DMS114 treated with DMSO at 0.1 percent for 48 hours (cell line): ENCODE data around the gene IFT81.
A peak's percentile ranks its signal among the peaks of the same experiment; 100 is the strongest.
"Not testable (repeated sequence)": the region's sequence is repeated elsewhere in the genome, so short reads cannot be mapped to it uniquely, and the experiment has no call there.

Experiments used
- DNase-seq: peaks from one replicate; lab custom pipeline; 2025; ENCODE audit not compliant: unreplicated experiment; lab: John Stamatoyannopoulos, UW

The IFT81 gene

DNA sequence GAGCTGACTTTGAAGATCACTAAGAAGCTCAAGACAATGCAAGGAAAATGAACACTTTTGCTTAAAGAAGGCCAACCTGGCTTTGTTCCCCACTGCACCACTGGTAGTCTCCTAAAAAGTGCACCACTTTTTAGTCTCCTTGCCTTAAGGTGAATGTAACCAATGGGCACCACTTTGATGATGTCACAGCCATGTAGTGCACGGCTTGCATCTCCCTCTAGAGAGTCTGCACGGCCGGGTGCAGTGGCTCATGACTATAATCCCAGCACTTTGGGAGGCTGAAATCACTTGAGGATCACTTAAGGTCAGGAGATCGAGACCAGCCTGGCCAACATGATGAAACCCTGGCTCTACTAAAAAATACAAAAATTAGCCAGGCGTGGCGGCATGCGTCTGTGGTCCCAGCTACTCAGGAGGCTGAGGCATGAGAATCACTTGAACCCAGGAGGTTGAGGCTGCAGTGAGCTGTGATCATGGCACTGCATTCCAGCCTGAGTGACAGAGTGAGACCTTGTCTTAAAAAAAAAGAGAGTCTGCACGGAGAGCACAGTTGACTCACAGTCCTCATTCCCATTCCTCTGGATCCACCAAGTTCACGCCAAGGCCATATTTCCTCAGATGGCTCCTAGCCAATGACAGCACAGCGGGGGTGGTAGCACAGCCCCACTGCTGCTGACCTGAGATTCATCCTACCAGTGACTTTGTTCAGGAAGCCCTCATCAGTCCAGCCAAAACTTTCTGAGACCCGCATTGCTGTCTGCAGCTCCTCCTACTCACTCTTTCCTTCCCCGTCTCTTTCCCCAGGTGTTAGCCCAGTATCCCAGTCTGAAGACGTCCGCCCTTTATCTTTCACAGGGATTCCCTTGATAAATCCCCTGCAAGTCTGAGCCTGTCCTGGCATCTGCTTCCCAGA is 16.5 kb upstream of the IFT81 start:
- DNase-seq: no peak

DNA sequence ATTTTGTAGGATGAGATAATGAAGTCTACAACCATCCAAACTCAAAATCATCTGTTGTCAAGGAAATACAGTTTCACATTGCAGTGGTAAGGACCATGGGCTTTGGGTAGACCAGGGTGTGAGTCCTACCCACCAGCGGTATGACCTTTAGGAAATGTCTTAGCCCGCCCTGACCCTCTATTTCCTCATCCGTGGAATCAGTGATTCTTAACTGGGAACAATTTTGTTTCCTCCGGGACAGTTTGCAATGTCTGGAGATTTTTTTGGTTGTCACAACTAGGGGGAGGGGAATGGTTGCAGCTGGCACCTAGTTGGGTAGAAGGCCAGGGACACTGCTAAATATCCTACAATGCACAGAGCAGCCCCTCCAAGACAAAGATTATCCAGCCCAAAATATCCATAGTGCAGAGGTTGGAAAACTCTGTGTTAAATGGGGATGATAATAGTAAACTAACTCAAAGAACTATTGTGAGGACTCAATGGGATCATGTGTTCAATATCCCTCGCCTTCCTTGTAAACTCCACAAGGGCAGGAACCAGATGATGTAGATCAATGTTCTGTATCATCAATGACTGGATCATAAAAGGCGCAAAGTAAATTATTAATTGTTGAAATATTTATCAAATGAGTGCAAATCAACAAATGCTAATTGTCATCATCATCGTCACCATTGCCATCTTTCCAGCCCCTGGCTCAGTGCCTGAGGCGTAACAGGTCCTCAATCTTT is 15.7 kb upstream of the IFT81 start:
- no peak for DNase-seq

- DNase-seq: no peak
Measured at GRCh38 chr12:110109037-110109836, 14.9 kb upstream of the IFT81 start.

GRCh38 chr12:110109837-110110535 is 14.2 kb upstream of the IFT81 start:
- DNase-seq: no peak

GRCh38 chr12:110111476-110112334 is 12.5 kb upstream of the IFT81 start:
- DNase-seq: no peak

GRCh38 chr12:110112335-110112660 is 11.9 kb upstream of the IFT81 start:
- DNase-seq: no peak

- DNase-seq: no peak
Measured at GRCh38 chr12:110114528-110114937, 9.6 kb upstream of the IFT81 start.

DNA sequence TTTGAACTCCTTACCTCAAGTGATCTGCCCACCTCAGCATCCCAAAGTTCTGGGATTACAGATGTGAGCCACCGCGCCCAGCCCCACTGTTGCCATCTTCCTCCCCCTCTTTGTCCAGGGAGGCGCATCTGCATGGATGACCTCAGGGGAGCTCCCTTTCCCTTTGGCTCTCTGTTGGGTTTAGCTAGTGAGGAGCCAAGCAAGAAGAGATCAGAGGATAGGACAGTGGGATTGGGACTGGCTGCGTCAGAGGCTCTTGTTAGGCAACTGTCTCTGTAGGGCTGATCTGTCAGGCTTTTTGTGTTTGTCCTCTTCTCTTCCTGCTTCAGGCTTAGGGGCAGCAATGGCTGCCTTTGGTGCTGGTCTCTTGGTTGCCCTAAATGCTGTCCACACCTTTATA is 8.5 kb upstream of the IFT81 start:
- DNase-seq: no peak

DNA sequence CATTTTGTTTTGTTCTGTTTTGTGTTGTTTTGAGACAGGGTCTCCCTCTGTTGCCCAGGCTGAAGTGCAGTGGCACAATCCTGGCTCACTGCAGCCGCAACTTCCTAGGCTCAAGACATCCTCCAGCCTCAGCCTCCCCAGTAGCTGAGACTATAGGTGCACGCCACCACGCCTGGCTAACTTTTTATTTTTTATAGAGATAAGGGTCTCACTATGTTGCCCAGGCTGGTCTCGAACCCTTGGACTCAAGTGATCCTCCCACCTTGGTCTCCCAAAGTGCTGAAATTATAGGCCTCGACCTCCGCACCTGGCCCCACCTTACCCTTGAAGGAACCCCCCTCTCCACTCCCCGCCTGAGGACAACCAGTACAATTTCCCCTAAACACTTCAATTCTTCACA is 7.5 kb upstream of the IFT81 start:
- no peak for DNase-seq

- DNase-seq: not testable (repeated sequence)
Measured at GRCh38 chr12:110117210-110117609, 6.9 kb upstream of the IFT81 start.

DNA sequence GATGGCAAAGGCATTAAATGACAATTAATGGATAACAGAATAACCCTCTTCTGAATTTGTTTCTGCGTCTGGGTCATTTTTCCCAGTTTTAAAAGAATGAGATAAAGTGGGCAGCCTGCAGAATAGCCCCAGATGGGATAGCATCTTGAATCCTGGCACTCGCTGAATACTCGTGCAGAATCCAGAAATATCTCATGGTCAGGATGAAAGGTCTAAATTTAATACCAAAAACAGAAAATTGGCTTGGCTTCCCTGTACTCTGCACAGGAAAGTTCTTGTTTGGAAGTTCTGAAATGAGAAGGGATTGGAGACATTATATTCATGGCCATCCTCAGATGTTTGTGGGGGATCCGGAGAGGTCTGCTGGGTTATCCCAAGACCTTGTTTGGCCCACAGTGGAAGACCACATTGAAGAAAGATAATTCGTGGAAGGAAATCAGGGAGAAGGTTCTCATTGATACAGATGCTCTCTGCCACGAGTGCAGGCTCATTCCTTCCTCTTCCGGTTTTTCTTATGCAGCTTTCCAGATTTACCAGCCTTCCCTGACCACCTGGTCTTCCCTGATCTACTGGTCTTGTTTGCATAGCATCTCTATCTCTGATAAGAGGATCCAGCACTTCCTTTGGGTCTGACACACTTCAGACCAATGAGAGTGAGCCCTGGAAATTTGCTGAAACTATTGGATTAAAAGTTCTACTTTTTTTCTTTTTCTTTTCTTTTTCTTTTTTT is 6.0 kb upstream of the IFT81 start:
- DNase-seq: no peak

DNA sequence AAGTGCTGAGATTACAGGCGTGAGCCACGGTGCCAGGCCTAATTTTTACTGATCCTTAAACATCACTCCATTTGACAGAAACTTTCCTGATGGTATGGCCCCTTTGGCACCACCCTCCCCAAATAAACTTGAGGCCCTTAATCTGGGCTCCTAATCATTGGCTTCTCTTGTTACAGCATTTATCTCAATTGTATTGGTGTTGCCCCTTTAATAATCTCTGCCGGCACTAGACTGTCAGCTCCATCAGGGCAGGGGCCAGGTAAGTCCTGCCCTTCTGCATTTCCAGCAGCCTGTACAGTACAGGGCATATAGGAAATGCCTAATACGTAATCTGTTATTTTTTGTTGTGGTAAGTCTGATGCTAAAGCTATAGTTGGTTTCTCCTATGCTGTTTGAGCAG is 1.2 kb upstream of the IFT81 start:
- no peak for DNase-seq

- DNase-seq: peak; percentile 73
Measured at GRCh38 chr12:110123919-110124268, 263 bp upstream of the IFT81 start.

GRCh38 chr12:110126557-110126956 is 2.4 kb downstream of the IFT81 start:
- DNase-seq: no peak

- DNase-seq: no peak
Measured at GRCh38 chr12:110134691-110135411, 10.7 kb downstream of the IFT81 start.

DNA sequence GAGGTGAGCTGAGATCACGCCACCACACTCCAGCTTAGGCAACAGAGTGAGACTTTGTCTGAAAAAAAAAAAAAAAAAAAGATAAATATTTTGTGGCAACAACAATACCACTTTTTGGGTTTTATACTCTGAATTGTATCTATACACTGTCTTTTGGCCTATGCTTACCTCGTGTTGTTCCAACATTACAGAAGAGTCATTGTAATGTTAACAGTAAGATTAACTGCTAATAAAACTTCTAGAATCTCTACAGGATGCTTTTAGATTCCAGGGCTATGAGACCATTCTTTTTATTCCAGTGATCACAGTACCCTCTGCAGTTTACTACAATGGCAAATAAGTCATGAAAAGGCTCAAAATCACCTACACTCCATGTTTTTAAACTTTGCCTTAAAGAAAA is 11.6 kb downstream of the IFT81 start:
- no peak for DNase-seq

DNA sequence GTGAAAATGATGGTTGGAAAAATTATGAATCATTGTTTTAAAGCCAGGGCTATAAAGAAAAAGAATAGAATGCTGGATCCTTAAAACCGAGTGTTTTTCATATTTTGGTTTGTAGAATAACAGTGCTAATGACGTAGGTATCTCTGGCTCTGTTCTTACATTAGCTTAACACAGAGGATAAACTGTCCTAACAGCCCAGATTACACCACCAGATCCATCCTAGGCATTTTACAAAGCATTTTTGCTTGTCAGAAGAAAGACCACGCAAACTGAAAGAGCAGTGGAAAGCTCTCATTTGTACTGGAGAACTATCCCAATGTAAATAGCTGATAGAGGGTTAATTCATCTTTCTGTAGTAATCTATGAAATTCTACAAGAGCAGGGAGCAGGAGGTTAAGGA is 13.6 kb downstream of the IFT81 start:
- DNase-seq: no peak

- DNase-seq: no peak
Measured at GRCh38 chr12:110141389-110141788, 17.2 kb downstream of the IFT81 start.

DNA sequence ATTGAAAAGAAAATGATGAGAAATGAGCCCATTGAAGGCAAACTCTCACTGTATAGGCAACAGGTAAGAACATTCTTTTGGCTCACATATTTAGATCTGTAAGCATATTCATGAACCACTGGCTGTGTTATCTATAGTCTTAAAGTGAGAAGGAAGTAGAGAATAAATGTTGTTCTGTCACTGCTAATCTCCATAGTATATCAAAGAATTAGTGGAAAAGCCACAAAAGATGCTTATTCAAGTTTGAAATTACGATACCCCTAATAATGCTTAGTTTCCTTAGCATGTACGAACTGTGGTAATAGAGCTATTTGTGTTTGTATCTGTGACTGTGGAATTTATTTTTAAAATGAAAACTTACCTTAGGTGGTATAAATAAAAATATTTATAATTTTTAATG is 22.8 kb downstream of the IFT81 start:
- no peak for DNase-seq
